ENCODE measurements around the gene SGCA. TPM values are rescaled to one million over a fixed set of nuclear protein-coding genes. Genes with fewer than 3 reads are reported as not detected.

SGCA gene
- total and polyA plus RNA-seq, 10 of the 15 experiments (the other 5 are each of a cell fraction or from before 2014, with no cell fraction given) = 0.13 to 2.2 (median 0.50) TPM; not detected in 2

- in situ Hi-C loops (cut with MboI) = loop anchor here (5.0 to 10.0 kb wide), 2 partner anchors 35 to 98 kb away; no protein-coding TSS in a partner anchor
- intact Hi-C loops (cut with micrococcal nuclease; ENCODE audit: unreplicated experiment) = no loop called here
- Histone ChIP-seq H3K27ac (ENCODE audit: control insufficient read depth, insufficient read depth) (no peak overlapping the region), H3K4me3 (no peak overlapping the region), H2AFZ (ENCODE audit: control insufficient read depth, low read depth, low read length) (no peak overlapping the region), H4K20me1 (ENCODE audit: control insufficient read depth, insufficient read depth) (no peaks in the 10 kb centered on the region), H3K36me3 (ENCODE audit: control insufficient read depth in 2 of 2, insufficient read depth in 2 of 2, low read length in 1 of 2) (no peaks in the 10 kb centered on the region), H3K27me3 (replicated peaks in 1 of 2; ENCODE audit: control insufficient read depth in 2 of 2, insufficient read depth in 2 of 2, low read length in 1 of 2) (peaks cover 4 to 9% of the 10 kb centered on the region in 2 experiments), H3K9me3 (replicated peaks; ENCODE audit: control insufficient read depth, insufficient read depth, low read length) (no peaks in the 10 kb centered on the region), H3K9ac (ENCODE audit: control insufficient read depth, insufficient read depth, low read length) (no peak overlapping the region), H3K4me2 (ENCODE audit: control insufficient read depth, insufficient read depth) (no peak overlapping the region), H3K79me2 (ENCODE audit: control insufficient read depth, insufficient read depth, low read length) (no peaks in the 10 kb centered on the region; the same call in 1 of the 2 replicates), H3K4me1 (ENCODE audit: control insufficient read depth, insufficient read depth, low read length) (peaks cover 27% of the 10 kb centered on the region)
- BruUV-seq (replicated peaks) = no TSS peak
- FAIRE-seq (no peak), ATAC-seq (no peak), DNase-seq (ENCODE audit: low read depth, low spot score) (no peak)
- SMC1A ChIA-PET (ENCODE audit: uncharacterized antibody, unreplicated experiment) = interaction anchor here (0.8 to 6.3 kb wide), 18 partner anchors 9 to 114 kb away, joined by 3 to 177 read pairs (median 3); partner anchors contain the start of gene SGCA
- RAD21 ChIA-PET (ENCODE audit: unreplicated experiment) = interaction anchor here (0.7 to 8.8 kb wide), 11 partner anchors 18 to 115 kb away, joined by 3 to 176 read pairs (median 4); partner anchors contain the start of genes SGCA and TMEM92
- POLR2A ChIA-PET = interaction anchor here (0.9 to 5.1 kb wide), 4 partner anchors 27 to 52 kb away, joined by 3 to 28 read pairs (median 4); partner anchors contain the start of gene SGCA
- 37% methylated on average over 6 of the region's 6 CpGs for WGBS (ENCODE audit: insufficient coverage, insufficient replicate concordance, low lambda C conversion rate, missing lambda C conversion rate)
- CTCF ChIA-PET = interaction anchor here (0.7 to 10.1 kb wide), 16 partner anchors 9 to 165 kb away, joined by 3 to 514 read pairs (median 6); partner anchors contain the start of genes SGCA and TMEM92
- no peak for TF ChIP-seq PBX3 (IDR thresholded peaks at IDR 0.05; ENCODE audit: insufficient replicate concordance, low read depth, low read length)
Measured at GRCh38 chr17:50196826-50197225, 31.0 kb downstream of the SGCA start.

- ChIA-PET SMC1A (ENCODE audit: uncharacterized antibody, unreplicated experiment) (interaction anchor here (0.6 to 6.3 kb wide), 16 partner anchors 11 to 114 kb away, joined by 3 to 177 read pairs (median 4); partner anchors contain the start of gene SGCA), RAD21 (ENCODE audit: unreplicated experiment) (interaction anchor here (0.6 to 8.8 kb wide), 9 partner anchors 20 to 99 kb away, joined by 3 to 176 read pairs (median 5); partner anchors contain the start of gene SGCA), CTCF (interaction anchor here (0.7 to 10.1 kb wide), 22 partner anchors 10 to 107 kb away, joined by 3 to 514 read pairs (median 4); partner anchors contain the start of genes SGCA and TMEM92), POLR2A (interaction anchor here (1.3 to 5.1 kb wide), 2 partner anchors 28 to 53 kb away, joined by 3 to 28 read pairs; no protein-coding TSS in a partner anchor)
- no peaks in the 10 kb centered on the region for H3K9me3 ChIP-seq (replicated peaks; ENCODE audit: control insufficient read depth, insufficient read depth, low read length)
- H4K20me1 ChIP-seq (ENCODE audit: control insufficient read depth, insufficient read depth) = no peaks in the 10 kb centered on the region
- no peak overlapping the region for H3K9ac ChIP-seq (ENCODE audit: control insufficient read depth, insufficient read depth, low read length)
- H2AFZ ChIP-seq (ENCODE audit: control insufficient read depth, low read depth, low read length) = no peak overlapping the region
- H3K36me3 ChIP-seq (ENCODE audit: control insufficient read depth in 2 of 2, insufficient read depth in 2 of 2, low read length in 1 of 2) = no peaks in the 10 kb centered on the region
- no TSS peak for BruUV-seq (replicated peaks)
- H3K4me3 ChIP-seq = no peak overlapping the region
- peak; percentile 42 for ATAC-seq
- H3K27me3 ChIP-seq (replicated peaks in 1 of 2; ENCODE audit: control insufficient read depth in 2 of 2, insufficient read depth in 2 of 2, low read length in 1 of 2) = peaks cover 9 to 11% of the 10 kb centered on the region in 2 experiments
- intact Hi-C loops (cut with micrococcal nuclease; ENCODE audit: unreplicated experiment) = loop anchor here (1.0 kb wide), 1 partner anchor 29 kb away; no protein-coding TSS in a partner anchor
- no peak overlapping the region for H3K4me2 ChIP-seq (ENCODE audit: control insufficient read depth, insufficient read depth)
- H3K4me1 ChIP-seq (ENCODE audit: control insufficient read depth, insufficient read depth, low read length) = peaks cover 14% of the 10 kb centered on the region
- no peaks in the 10 kb centered on the region for H3K79me2 ChIP-seq (ENCODE audit: control insufficient read depth, insufficient read depth, low read length)
- peak; percentile 93 for FAIRE-seq
- in situ Hi-C loops (cut with MboI) = loop anchor here (5.0 to 10.0 kb wide), 2 partner anchors 36 to 97 kb away; no protein-coding TSS in a partner anchor
- H3K27ac ChIP-seq (ENCODE audit: control insufficient read depth, insufficient read depth) = no peak overlapping the region
- 8% methylated on average over 7 of the region's 7 CpGs for WGBS (ENCODE audit: insufficient coverage, insufficient replicate concordance, low lambda C conversion rate, missing lambda C conversion rate)
- no peak for DNase-seq (ENCODE audit: low read depth, low spot score)
- TF ChIP-seq, protein P1, sequence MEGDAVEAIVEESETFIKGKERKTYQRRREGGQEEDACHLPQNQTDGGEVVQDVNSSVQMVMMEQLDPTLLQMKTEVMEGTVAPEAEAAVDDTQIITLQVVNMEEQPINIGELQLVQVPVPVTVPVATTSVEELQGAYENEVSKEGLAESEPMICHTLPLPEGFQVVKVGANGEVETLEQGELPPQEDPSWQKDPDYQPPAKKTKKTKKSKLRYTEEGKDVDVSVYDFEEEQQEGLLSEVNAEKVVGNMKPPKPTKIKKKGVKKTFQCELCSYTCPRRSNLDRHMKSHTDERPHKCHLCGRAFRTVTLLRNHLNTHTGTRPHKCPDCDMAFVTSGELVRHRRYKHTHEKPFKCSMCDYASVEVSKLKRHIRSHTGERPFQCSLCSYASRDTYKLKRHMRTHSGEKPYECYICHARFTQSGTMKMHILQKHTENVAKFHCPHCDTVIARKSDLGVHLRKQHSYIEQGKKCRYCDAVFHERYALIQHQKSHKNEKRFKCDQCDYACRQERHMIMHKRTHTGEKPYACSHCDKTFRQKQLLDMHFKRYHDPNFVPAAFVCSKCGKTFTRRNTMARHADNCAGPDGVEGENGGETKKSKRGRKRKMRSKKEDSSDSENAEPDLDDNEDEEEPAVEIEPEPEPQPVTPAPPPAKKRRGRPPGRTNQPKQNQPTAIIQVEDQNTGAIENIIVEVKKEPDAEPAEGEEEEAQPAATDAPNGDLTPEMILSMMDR (IDR thresholded peaks at IDR 0.05 in 2 of 3, conservative IDR thresholded peaks at IDR 0.05 in 1 of 3; ENCODE audit: control insufficient read depth in 2 of 3, extremely low read depth in 1 of 3, insufficient read depth in 1 of 3, low read depth in 3 of 3, low read length in 3 of 3) = peak; percentile 76 to 90 (median 85)
- TF ChIP-seq ZNF24 (IDR thresholded peaks at IDR 0.05) (no peak), PAX8 (IDR thresholded peaks at IDR 0.05) (no peak), E4F1 (IDR thresholded peaks at IDR 0.05; ENCODE audit: borderline replicate concordance, partially characterized antibody) (no peak), TCF12 (IDR thresholded peaks at IDR 0.05; ENCODE audit: low read depth, low read length) (no peak), JUND (IDR thresholded peaks at IDR 0.05; ENCODE audit: low read depth, low read length) (no peak), KAT2A (conservative IDR thresholded peaks at IDR 0.05; ENCODE audit: control insufficient read depth, low read depth, low read length) (no peak)
Measured at GRCh38 chr17:50198026-50198669, 32.3 kb downstream of the SGCA start.

Measured in GM12878 (cell line).